C4-2B (cell line): ENCODE data around the gene PHLDA2.
A peak's percentile ranks its signal among the peaks of the same experiment; 100 is the strongest.

Experiments
- H3K27ac ChIP-seq: fragments of 450-650 bp; 2 replicates; pipeline ENCODE4 v1.5.1; 2017
- CTCF ChIP-seq: fragments of 450-650 bp; conservative IDR thresholded peaks from 2 replicates; pipeline ENCODE4 v1.5.1; 2017; ENCODE audit warnings: mild to moderate bottlenecking
- ZFX ChIP-seq: fragments of 450-650 bp; IDR thresholded peaks from 2 replicates; pipeline ENCODE4 v1.6.1; 2017

PHLDA2 gene

GRCh38 chr11:2889362-2890273, 39.6 kb downstream of the PHLDA2 start:
- peak overlapping the region; percentile 87 for H3K27ac ChIP-seq

GRCh38 chr11:2888266-2888968, 40.8 kb downstream of the PHLDA2 start:
- TF ChIP-seq ZFX (no peak), CTCF (peak; percentile 98)
- H3K27ac ChIP-seq: no peak overlapping the region

More at GRCh38 chr11:2889362-2890273, 39.6 kb downstream of the PHLDA2 start:
- TF ChIP-seq ZFX: no peak; the same call in 1 of the 2 replicates
- no peak for TF ChIP-seq CTCF

GRCh38 chr11:2887515-2888195, 41.6 kb downstream of the PHLDA2 start:
- no peak for TF ChIP-seq ZFX
- TF ChIP-seq CTCF: no peak
- no peak overlapping the region for H3K27ac ChIP-seq

- TF ChIP-seq ZFX (no peak), CTCF (no peak)
These were observed 42.3 kb downstream of the PHLDA2 start for GRCh38 chr11:2886936-2887335.

GRCh38 chr11:2886191-2886894, 42.9 kb downstream of the PHLDA2 start:
- TF ChIP-seq ZFX: no peak
- TF ChIP-seq CTCF: no peak
- 0 out of 2 replicates have a peak overlapping the region, but pooled peaks have one; percentile 1 for H3K27ac ChIP-seq

More at GRCh38 chr11:2886936-2887335, 42.3 kb downstream of the PHLDA2 start:
- H3K27ac ChIP-seq: no peak overlapping the region

GRCh38 chr11:2885678-2886081, 43.5 kb downstream of the PHLDA2 start, which contains the start of gene CDKN1C:
Gene CDKN1C, minus strand, starts transcription at chr11:2885775. Its CDS starts 319 bp downstream, at chr11:2885456.
- H3K27ac ChIP-seq: peak within 1 kb of the TSS; percentile 19; the same call in 1 of the 2 replicates
- TF ChIP-seq ZFX: no peak
- TF ChIP-seq CTCF: no peak
